EH (cell line): ENCODE data around the gene IGF2BP3.
"Not testable (repeated sequence)": the region's sequence is repeated elsewhere in the genome, so short reads cannot be mapped to it uniquely, and the experiment has no call there.

Source experiments
- DNase-seq: peaks from one replicate; pipeline ENCODE4 v3.0.0-alpha.2; 2015; ENCODE audit warnings: low read depth

The IGF2BP3 gene

GRCh38 chr7:23470330-23471105 lies at the start of gene IGF2BP3:
IGF2BP3 (minus strand) TSS chr7:23470491; CDS start chr7:23470110, 381 bp downstream.
- DNase-seq, result peak; percentile 85

- no peak for DNase-seq
Measured at GRCh38 chr7:23514755-23515154, 44.5 kb upstream of the IGF2BP3 start.

- DNase-seq, result not testable (repeated sequence)
Measured at GRCh38 chr7:23513746-23514145, 43.5 kb upstream of the IGF2BP3 start.

GRCh38 chr7:23494009-23494408 lies 23.7 kb upstream of the IGF2BP3 start:
- DNase-seq, result no peak

- peak; percentile 22 for DNase-seq
Measured at GRCh38 chr7:23491502-23491901, 21.2 kb upstream of the IGF2BP3 start.

GRCh38 chr7:23490357-23491135 lies 20.3 kb upstream of the IGF2BP3 start:
- DNase-seq, result peak; percentile 42

GRCh38 chr7:23488714-23489113 lies 18.4 kb upstream of the IGF2BP3 start:
- DNase-seq, result not testable (repeated sequence)

- DNase-seq, result no peak
Measured at GRCh38 chr7:23487670-23488069, 17.4 kb upstream of the IGF2BP3 start.

- DNase-seq, result no peak
Measured at GRCh38 chr7:23486002-23486773, 15.9 kb upstream of the IGF2BP3 start.

- no peak for DNase-seq
Measured at GRCh38 chr7:23482686-23483085, 12.4 kb upstream of the IGF2BP3 start.

GRCh38 chr7:23477962-23478866 lies 7.9 kb upstream of the IGF2BP3 start:
- DNase-seq, result no peak

- no peak for DNase-seq
Measured at GRCh38 chr7:23477157-23477499, 6.8 kb upstream of the IGF2BP3 start.

GRCh38 chr7:23476286-23477156 lies 6.2 kb upstream of the IGF2BP3 start:
- DNase-seq, result no peak

GRCh38 chr7:23475576-23475839 lies 5.2 kb upstream of the IGF2BP3 start:
- DNase-seq, result no peak

GRCh38 chr7:23474829-23475575 lies 4.7 kb upstream of the IGF2BP3 start:
- DNase-seq, result peak; percentile 46

GRCh38 chr7:23474094-23474828 lies 4.0 kb upstream of the IGF2BP3 start:
- peak; percentile 91 for DNase-seq

- no peak for DNase-seq
Measured at GRCh38 chr7:23473844-23474093, 3.5 kb upstream of the IGF2BP3 start.

GRCh38 chr7:23472956-23473843 lies 2.9 kb upstream of the IGF2BP3 start:
- no peak for DNase-seq

- no peak for DNase-seq
Measured at GRCh38 chr7:23472556-23472955, 2.3 kb upstream of the IGF2BP3 start.
